Hepatocyte (in vitro differentiated cells): Measurements from ENCODE around the gene SPATA32.

Experiments used
- EZH2phosphoT487 ChIP-seq: fragments of 200-600 bp; sonication (generic); IDR thresholded peaks from one replicate; pipeline ENCODE4 v1.6.1; 2018; ENCODE audit warnings: antibody characterized with exemption, mild to moderate bottlenecking, low read depth, moderate library complexity; ENCODE audit not compliant: unreplicated experiment, severe bottlenecking
- TF ChIP-seq, protein P1 (sequence below): fragments of 200-600 bp; sonication (generic); IDR thresholded peaks from 2 replicates; pipeline ENCODE4 v1.5.1; 2016; ENCODE audit warnings: antibody characterized with exemption, mild to moderate bottlenecking; ENCODE audit not compliant: poor library complexity

DNA sequence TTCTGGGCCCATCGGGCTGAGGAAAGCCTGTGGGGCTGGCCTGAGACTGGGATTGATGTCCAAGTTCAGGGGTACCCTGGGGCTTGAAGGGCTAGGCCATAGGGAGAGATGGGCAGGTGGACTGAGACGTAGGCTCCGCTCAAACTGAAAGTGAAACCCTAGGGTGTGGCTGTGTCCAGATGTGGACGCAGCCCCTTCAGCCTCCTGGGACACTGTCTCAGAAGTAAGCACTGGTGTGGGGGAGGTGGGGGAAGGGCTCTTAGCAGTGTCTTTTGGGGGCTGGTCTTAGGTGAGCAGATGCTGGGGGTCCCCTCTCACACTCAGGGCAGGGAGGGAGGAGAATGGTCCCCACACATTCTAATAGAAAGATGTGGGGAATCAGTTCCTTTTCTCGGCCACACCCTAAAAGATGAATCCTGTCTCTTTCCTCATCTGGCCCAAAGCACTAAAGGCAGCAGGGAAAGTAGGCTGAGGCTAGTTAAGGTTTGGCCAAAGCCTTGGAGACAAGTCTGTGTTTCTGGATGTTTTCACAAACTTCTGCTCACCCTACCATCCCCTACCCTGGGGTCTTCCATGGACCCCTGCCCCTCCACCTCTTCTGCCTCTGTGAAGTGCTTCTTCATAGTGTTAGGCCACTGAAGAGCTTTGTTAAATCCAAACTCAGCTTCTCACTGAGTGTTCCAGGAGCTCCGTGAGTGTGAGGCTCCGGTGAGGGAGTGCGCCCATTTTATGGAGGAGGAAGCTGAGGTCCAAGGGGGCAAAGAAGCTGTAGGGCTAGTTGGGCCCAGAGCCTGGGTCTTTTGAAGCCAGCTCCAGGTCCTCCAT lies 34.6 kb downstream of the SPATA32 start:
- TF ChIP-seq, protein P1, sequence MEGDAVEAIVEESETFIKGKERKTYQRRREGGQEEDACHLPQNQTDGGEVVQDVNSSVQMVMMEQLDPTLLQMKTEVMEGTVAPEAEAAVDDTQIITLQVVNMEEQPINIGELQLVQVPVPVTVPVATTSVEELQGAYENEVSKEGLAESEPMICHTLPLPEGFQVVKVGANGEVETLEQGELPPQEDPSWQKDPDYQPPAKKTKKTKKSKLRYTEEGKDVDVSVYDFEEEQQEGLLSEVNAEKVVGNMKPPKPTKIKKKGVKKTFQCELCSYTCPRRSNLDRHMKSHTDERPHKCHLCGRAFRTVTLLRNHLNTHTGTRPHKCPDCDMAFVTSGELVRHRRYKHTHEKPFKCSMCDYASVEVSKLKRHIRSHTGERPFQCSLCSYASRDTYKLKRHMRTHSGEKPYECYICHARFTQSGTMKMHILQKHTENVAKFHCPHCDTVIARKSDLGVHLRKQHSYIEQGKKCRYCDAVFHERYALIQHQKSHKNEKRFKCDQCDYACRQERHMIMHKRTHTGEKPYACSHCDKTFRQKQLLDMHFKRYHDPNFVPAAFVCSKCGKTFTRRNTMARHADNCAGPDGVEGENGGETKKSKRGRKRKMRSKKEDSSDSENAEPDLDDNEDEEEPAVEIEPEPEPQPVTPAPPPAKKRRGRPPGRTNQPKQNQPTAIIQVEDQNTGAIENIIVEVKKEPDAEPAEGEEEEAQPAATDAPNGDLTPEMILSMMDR: no peak
- TF ChIP-seq EZH2phosphoT487: no peak
